ENCODE results near the gene TMEM63A. TPM values are rescaled to one million over a fixed set of nuclear protein-coding genes. Genes with fewer than 3 reads are reported as not detected.

The TMEM63A gene
- polyA plus RNA-seq, 1 of the 3 experiments (the other 2 are of a cell fraction) = 13.5 TPM

- Histone ChIP-seq H3K4me2 (no peak overlapping the region), H4K20me1 (ENCODE audit: insufficient read depth) (no peaks in the 10 kb centered on the region), H3K79me2 (ENCODE audit: insufficient read depth) (no peaks in the 10 kb centered on the region), H3F3A (replicated peaks; ENCODE audit: insufficient read depth) (no peaks in the 10 kb centered on the region), H3K9me3 (no peaks in the 10 kb centered on the region), H3K4me1 (ENCODE audit: control insufficient read depth in 1 of 2, insufficient read depth in 2 of 2, low read depth in 1 of 2, low read length in 1 of 2) (peaks cover 0 to 4% of the 10 kb centered on the region in 2 experiments; a peak in 1 of 4 replicates), H3K4me3 (ENCODE audit: low read depth in 2 of 2, low read length in 1 of 2) (no peak overlapping the region), H3K27ac (ENCODE audit: low read depth in 2 of 2, low read length in 1 of 2) (no peak overlapping the region), H3K9me2 (no peaks in the 10 kb centered on the region), H3K27me3 (ENCODE audit: insufficient read depth) (no peaks in the 10 kb centered on the region), H3K36me3 (replicated peaks in 1 of 2; ENCODE audit: control insufficient read depth in 1 of 2, insufficient read depth in 2 of 2, low read length in 1 of 2) (peaks cover 0 to 13% of the 10 kb centered on the region in 2 experiments), H3K9ac (no peak overlapping the region), H2AFZ (ENCODE audit: low read depth) (no peak overlapping the region)
- no peak for TF ChIP-seq JUND (IDR thresholded peaks at IDR 0.05)
- no peak for TF ChIP-seq PBX3 (IDR thresholded peaks at IDR 0.05)
- no peak for TF ChIP-seq GATA2 (CRISPR knock-in tag; IDR thresholded peaks at IDR 0.05)
- no peak for TF ChIP-seq TEAD4 (IDR thresholded peaks at IDR 0.05; ENCODE audit: borderline replicate concordance, insufficient read depth)
- no peak for TF ChIP-seq NRF1 (IDR thresholded peaks at IDR 0.05; ENCODE audit: low read depth, low read length)
- TF ChIP-seq EZH2phosphoT487 (IDR thresholded peaks at IDR 0.05; ENCODE audit: borderline replicate concordance, low read depth) = no peak
- no peak for TF ChIP-seq TCF12 (IDR thresholded peaks at IDR 0.05)
- no peak for TF ChIP-seq ZBTB33 (IDR thresholded peaks at IDR 0.05; ENCODE audit: borderline replicate concordance, low read depth)
- no peak for TF ChIP-seq RXRA (IDR thresholded peaks at IDR 0.05; ENCODE audit: borderline replicate concordance, low read depth)
- no peak for TF ChIP-seq REST (IDR thresholded peaks at IDR 0.05; ENCODE audit: low read depth, low read length)
- no peak for TF ChIP-seq EP300 (IDR thresholded peaks at IDR 0.05; ENCODE audit: borderline replicate concordance in 1 of 2, low read depth in 1 of 2, low read length in 1 of 2)
- no peak for TF ChIP-seq POLR2AphosphoS5 (IDR thresholded peaks at IDR 0.05; ENCODE audit: low read depth, low read length)
- no peak for TF ChIP-seq RCOR1 (IDR thresholded peaks at IDR 0.05; ENCODE audit: low read length)
- TF ChIP-seq USF1 (IDR thresholded peaks at IDR 0.05; ENCODE audit: borderline replicate concordance, low read depth) = no peak
- no peak for DNase-seq
- ChIA-PET CTCF (interaction anchor here (1.0 to 2.0 kb wide), 3 partner anchors 41 to 377 kb away, joined by 3 to 9 read pairs (median 3); no protein-coding TSS in a partner anchor), POLR2A (no interaction called here)
- 78% methylated on average over 4 of the region's 4 CpGs for WGBS (ENCODE audit: low lambda C conversion rate)
These were observed 30.4 kb downstream of the TMEM63A start for GRCh38 chr1:225851805-225852204.

Measured in SK-N-SH (cell line).